GM23338 (cell line): ENCODE measurements around the gene PPP2R5B.

Source experiments
- CTCF ChIP-seq, 2 experiments: fragments of 200-600 bp in 1 of 2; sonication (generic) in 1 of 2; conservative IDR thresholded peaks; 2 replicates each; pipeline versions ENCODE4 v1.5.1 to v1.6.1; 2016 to 2017; ENCODE audit warnings: antibody characterized with exemption in 2 of 2, low read depth in 2 of 2, mild to moderate bottlenecking in 2 of 2, moderate library complexity in 1 of 2
- ETS1 ChIP-seq: IDR thresholded peaks from 2 replicates; pipeline ENCODE4 v1.6.1; 2016; ENCODE audit warnings: antibody characterized with exemption
- EZH2 ChIP-seq: fragments of 200-600 bp; sonication (generic); IDR thresholded peaks from one replicate; pipeline ENCODE4 v1.8.0; 2017; ENCODE audit warnings: antibody characterized with exemption, mild to moderate bottlenecking, low read depth; ENCODE audit not compliant: unreplicated experiment
- EZH2phosphoT487 ChIP-seq: fragments of 200-600 bp; sonication (generic); IDR thresholded peaks from one replicate; pipeline ENCODE4 v1.8.1; 2018; ENCODE audit warnings: antibody characterized with exemption; ENCODE audit not compliant: unreplicated experiment
- JUNB ChIP-seq: IDR thresholded peaks from one replicate; pipeline ENCODE4 v1.6.1; 2016; ENCODE audit warnings: antibody characterized with exemption; ENCODE audit not compliant: unreplicated experiment
- POLR2AphosphoS5 ChIP-seq: IDR thresholded peaks from 2 replicates; pipeline ENCODE4 v1.6.1; 2016; ENCODE audit warnings: antibody characterized with exemption, low read depth
- STAT1 ChIP-seq: IDR thresholded peaks from one replicate; pipeline ENCODE4 v1.6.1; 2016; ENCODE audit warnings: antibody characterized with exemption; ENCODE audit not compliant: unreplicated experiment

GRCh38 chr11:64879244-64879900 lies 45.1 kb upstream of the PPP2R5B start:
- TF ChIP-seq CTCF (conservative IDR thresholded peaks at IDR 0.05; ENCODE audit: low read depth in 2 of 2) (no peak), POLR2AphosphoS5 (no peak), EZH2phosphoT487 (no peak), EZH2 (no peak), JUNB (no peak), ETS1 (no peak), STAT1 (no peak)
